CD14-positive monocyte (primary cell): ENCODE results near the gene MACROD2. TPM values are rescaled to one million over a fixed set of nuclear protein-coding genes. Genes with fewer than 3 reads are reported as not detected.

Experiments used
- DNase-seq, 3 donors: peaks; one replicate each; pipeline ENCODE4 v3.0.0-alpha.2; 2011 to 2022
- H2AFZ ChIP-seq: 2 replicates; pipeline ENCODE4 v1.6.0; 2012; ENCODE audit warnings: mild to moderate bottlenecking, low read depth, low read length, inconsistent platforms; ENCODE audit not compliant: insufficient read depth, poor library complexity, severe bottlenecking
- H3K27ac ChIP-seq, 2 donors: 1 replicate in 1 of 2; 2 replicates in 1 of 2; pipeline ENCODE4 v1.5.1; 2012 to 2013; ENCODE audit warnings: low read length in 2 of 2, control low read depth in 1 of 2, inconsistent platforms in 1 of 2, low read depth in 1 of 2, mild to moderate bottlenecking in 1 of 2
- H3K27me3 ChIP-seq, 2 donors: one replicate each; pipeline versions ENCODE4 v1.6.0 to v1.6.1; 2011 to 2013; ENCODE audit warnings: low read length in 2 of 2; ENCODE audit not compliant: control insufficient read depth in 2 of 2, insufficient read depth in 2 of 2
- H3K36me3 ChIP-seq, 2 donors: replicated peaks in 1 of 2; 1 replicate in 1 of 2; 2 replicates in 1 of 2; pipeline versions ENCODE4 v1.5.1 to v1.6.1; 2012 to 2013; ENCODE audit warnings: low read length in 2 of 2, control low read depth in 1 of 2, inconsistent platforms in 1 of 2, mild to moderate bottlenecking in 1 of 2; ENCODE audit not compliant: insufficient read depth in 2 of 2, control insufficient read depth in 1 of 2
- H3K4me1 ChIP-seq, 2 donors: 1 replicate in 1 of 2; 2 replicates in 1 of 2; pipeline versions ENCODE4 v1.5.1 to v1.6.1; 2012 to 2013; ENCODE audit warnings: low read length in 2 of 2, control low read depth in 1 of 2, inconsistent platforms in 1 of 2, mild to moderate bottlenecking in 1 of 2, moderate library complexity in 1 of 2; ENCODE audit not compliant: insufficient read depth in 2 of 2, control insufficient read depth in 1 of 2
- H3K4me2 ChIP-seq: replicated peaks from 2 replicates; pipeline ENCODE3; 2012; ENCODE audit warnings: low read length, moderate library complexity, mild to moderate bottlenecking; ENCODE audit not compliant: poor library complexity, severe bottlenecking; ENCODE audit errors: extremely low read depth
- H3K4me3 ChIP-seq, 3 experiments: fragments of 200-600 bp in 1 of 3; sonication (generic) in 1 of 3; replicated peaks in 1 of 3; 1 replicate in 2 of 3; 2 replicates in 1 of 3; pipeline ENCODE4 v1.5.1; 2011 to 2013; ENCODE audit warnings: low read length in 3 of 3, mild to moderate bottlenecking in 3 of 3, control low read depth in 2 of 3, low read depth in 2 of 3, inconsistent platforms in 1 of 3, moderate library complexity in 1 of 3
- H3K79me2 ChIP-seq: 2 replicates; pipeline ENCODE4 v1.6.0; 2012; ENCODE audit warnings: mild to moderate bottlenecking, control low read depth, inconsistent platforms, low read length, moderate library complexity; ENCODE audit not compliant: insufficient read depth
- H3K9ac ChIP-seq: 2 replicates; pipeline ENCODE4 v1.6.0; 2017; ENCODE audit warnings: low read length, mild to moderate bottlenecking; ENCODE audit not compliant: insufficient read depth, poor library complexity, severe bottlenecking
- H3K9me3 ChIP-seq, 2 donors: replicated peaks in 1 of 2; 1 replicate in 1 of 2; 2 replicates in 1 of 2; pipeline versions ENCODE4 v1.5.1 to v1.6.1; 2012 to 2013; ENCODE audit warnings: low read length in 2 of 2, control low read depth in 1 of 2; ENCODE audit not compliant: control insufficient read depth in 1 of 2, insufficient read depth in 1 of 2
- H4K20me1 ChIP-seq: 2 replicates; pipeline ENCODE4 v1.6.0; 2012; ENCODE audit warnings: mild to moderate bottlenecking, low read length, control low read depth, moderate library complexity; ENCODE audit not compliant: insufficient read depth
- H3K27ac Mint-ChIP-seq, 7 donors: one replicate each; pipeline ENCODE4 v1.8.0; 2020; ENCODE audit warnings: mild to moderate bottlenecking in 7 of 7, mixed read lengths in 7 of 7, moderate library complexity in 6 of 7, inconsistent platforms in 2 of 7
- H3K27me3 Mint-ChIP-seq, 3 donors: one replicate each; pipeline ENCODE4 v1.8.0; 2021 to 2022; ENCODE audit warnings: low read depth in 3 of 3, mild to moderate bottlenecking in 3 of 3, mixed read lengths in 3 of 3, moderate library complexity in 3 of 3, inconsistent platforms in 1 of 3
- H3K36me3 Mint-ChIP-seq, 2 donors: one replicate each; pipeline ENCODE4 v1.8.0; 2020; ENCODE audit warnings: mixed read lengths in 2 of 2, inconsistent platforms in 1 of 2, mild to moderate bottlenecking in 1 of 2
- H3K4me1 Mint-ChIP-seq: one replicate; pipeline ENCODE4 v1.8.0; 2020; ENCODE audit warnings: mild to moderate bottlenecking, mixed read lengths
- H3K4me3 Mint-ChIP-seq, 2 donors: one replicate each; pipeline ENCODE4 v1.8.0; 2020; ENCODE audit warnings: mild to moderate bottlenecking in 2 of 2, mixed read lengths in 2 of 2, moderate library complexity in 1 of 2
- H3K9me3 Mint-ChIP-seq, 7 donors: one replicate each; pipeline ENCODE4 v1.8.0; 2020 to 2022; ENCODE audit warnings: mixed read lengths in 7 of 7, mild to moderate bottlenecking in 6 of 7, moderate library complexity in 6 of 7, inconsistent platforms in 2 of 7
- CTCF ChIP-seq: fragments of 200-600 bp; IDR thresholded peaks from one replicate; pipeline ENCODE4 v1.8.0; 2022; ENCODE audit warnings: antibody characterized with exemption, mild to moderate bottlenecking
- WGBS: methylation state at CpG from one replicate; pipeline ENCODE4 v1.1.5; 2013; ENCODE audit warnings: missing lambda C conversion rate; ENCODE audit not compliant: insufficient coverage; 5-methylcytosine and 5-hydroxymethylcytosine counted together
- intact Hi-C, 2 donors: fragments of 100-400 bp; cut with micrococcal nuclease; formaldehyde crosslinking; loops; one replicate each; pipeline versions ENCODE4 v1.15.0 to v1.15.1; 2023
- polyA plus RNA-seq, 3 donors: library from polyadenylated mRNA; depleted of rRNA in 1 of 3; unstranded in 2 of 3; stranded (reverse) in 1 of 3; fragments of 300-500 nt in 2 of 3; fragments of >200 nt in 1 of 3; fragmentation: Illumina TruSeq in 2 of 3; gene quantifications; 1 replicate in 2 of 3; 2 replicates in 1 of 3; pipeline ENCODE4 v1.2.3, GENCODE V29; 2012 to 2021

Gene MACROD2
- polyA plus RNA-seq, 3 donors, result 0.23 TPM; not detected in 2

- H3K4me3 ChIP-seq, result no peak overlapping the region
- H3K36me3 ChIP-seq, result no peaks in the 10 kb centered on the region
- H3K4me1 ChIP-seq, result no peaks in the 10 kb centered on the region
- H3K4me1 Mint-ChIP-seq, result no peaks in the 10 kb centered on the region
- H3K9me3 ChIP-seq, result no peaks in the 10 kb centered on the region
- no peak overlapping the region for H3K4me2 ChIP-seq
- intact Hi-C loops, result no loop called here
- H3K9ac ChIP-seq, result no peak overlapping the region
- peaks cover 0 to 18% (median 5%) of the 10 kb centered on the region in 7 donors for H3K9me3 Mint-ChIP-seq
- no peak overlapping the region for H3K27ac Mint-ChIP-seq
- no peak overlapping the region for H2AFZ ChIP-seq
- no peak for DNase-seq
- H3K27ac ChIP-seq, result no peak overlapping the region
- 0% methylated on average over 1 of the region's 3 CpGs for WGBS
- no peaks in the 10 kb centered on the region for H4K20me1 ChIP-seq
- H3K27me3 ChIP-seq, result no peaks in the 10 kb centered on the region
- H3K4me3 Mint-ChIP-seq, result no peak overlapping the region
- no peak for TF ChIP-seq CTCF
- no peaks in the 10 kb centered on the region for H3K36me3 Mint-ChIP-seq
- H3K27me3 Mint-ChIP-seq, result peaks cover 0 to 5% (median 0%) of the 10 kb centered on the region in 3 donors
- H3K79me2 ChIP-seq, result no peaks in the 10 kb centered on the region
These were observed 34.8 kb upstream of the MACROD2 start for GRCh38 chr20:13960525-13960924.

- no peaks in the 10 kb centered on the region for H4K20me1 ChIP-seq
- no peak overlapping the region for H3K4me2 ChIP-seq
These were observed 11.1 kb upstream of the MACROD2 start for GRCh38 chr20:13984211-13984610.

More at GRCh38 chr20:13984211-13984610, 11.1 kb upstream of the MACROD2 start:
- H3K4me3 ChIP-seq, result no peak overlapping the region
- H3K27me3 Mint-ChIP-seq, result peaks cover 4 to 5% (median 4%) of the 10 kb centered on the region in 3 donors
- no peaks in the 10 kb centered on the region for H3K79me2 ChIP-seq
- no peak for DNase-seq
- no peak for TF ChIP-seq CTCF
- H3K27me3 ChIP-seq, result no peaks in the 10 kb centered on the region
- no peak overlapping the region for H3K9ac ChIP-seq
- no peaks in the 10 kb centered on the region for H3K36me3 ChIP-seq
- no peak overlapping the region for H3K4me3 Mint-ChIP-seq
- H3K9me3 ChIP-seq, result no peaks in the 10 kb centered on the region
- peaks cover 2 to 10% (median 5%) of the 10 kb centered on the region in 7 donors for H3K9me3 Mint-ChIP-seq
- no peak overlapping the region for H2AFZ ChIP-seq
- no peaks in the 10 kb centered on the region for H3K36me3 Mint-ChIP-seq
- H3K27ac ChIP-seq, result no peak overlapping the region
- H3K4me1 ChIP-seq, result no peaks in the 10 kb centered on the region
- WGBS, result 86% methylated on average over 2 of the region's 4 CpGs
- no peaks in the 10 kb centered on the region for H3K4me1 Mint-ChIP-seq
- intact Hi-C loops, result no loop called here
- H3K27ac Mint-ChIP-seq, result no peak overlapping the region
